Amniotic epithelial cell (primary cell): Measurements from ENCODE around the gene MFAP2.
"Not testable (repeated sequence)": the region's sequence is repeated elsewhere in the genome, so short reads cannot be mapped to it uniquely, and the experiment has no call there.

ENCODE experiments used
- DNase-seq: peaks from one replicate; pipeline ENCODE4 v3.0.0-alpha.2; 2010; ENCODE audit warnings: low read depth

The MFAP2 gene

GRCh38 chr1:16979475-16980327 lies 719 bp downstream of the MFAP2 start:
- no peak for DNase-seq

- peak; percentile 54 for DNase-seq
Observed at GRCh38 chr1:16978567-16979474, 1.6 kb downstream of the MFAP2 start.

- no peak for DNase-seq
Observed at GRCh38 chr1:16978139-16978538, 2.3 kb downstream of the MFAP2 start.

GRCh38 chr1:16977377-16977776 lies 3.0 kb downstream of the MFAP2 start:
- no peak for DNase-seq

- DNase-seq: no peak
Observed at GRCh38 chr1:16976966-16977365, 3.5 kb downstream of the MFAP2 start.

- no peak for DNase-seq
Observed at GRCh38 chr1:16975838-16976237, 4.6 kb downstream of the MFAP2 start.

- no peak for DNase-seq
Observed at GRCh38 chr1:16975211-16975610, 5.2 kb downstream of the MFAP2 start.

GRCh38 chr1:16973215-16973614 lies 7.2 kb downstream of the MFAP2 start:
- no peak for DNase-seq

GRCh38 chr1:16972189-16972895 lies 8.1 kb downstream of the MFAP2 start:
- no peak for DNase-seq

- DNase-seq: peak; percentile 54
Observed at GRCh38 chr1:16971341-16972188, 8.9 kb downstream of the MFAP2 start.

GRCh38 chr1:16970132-16970910 lies 10.1 kb downstream of the MFAP2 start:
- no peak for DNase-seq

- DNase-seq: no peak
Observed at GRCh38 chr1:16969651-16970050, 10.8 kb downstream of the MFAP2 start.

GRCh38 chr1:16969057-16969611 lies 11.3 kb downstream of the MFAP2 start:
- DNase-seq: no peak

- DNase-seq: no peak
Observed at GRCh38 chr1:16968372-16968771, 12.0 kb downstream of the MFAP2 start.

GRCh38 chr1:16967962-16968361 lies 12.5 kb downstream of the MFAP2 start:
- no peak for DNase-seq

GRCh38 chr1:16967095-16967575 lies 13.3 kb downstream of the MFAP2 start:
- DNase-seq: peak; percentile 82

GRCh38 chr1:16966282-16966681 lies 14.1 kb downstream of the MFAP2 start:
- DNase-seq: no peak

- DNase-seq: peak; percentile 40
Observed at GRCh38 chr1:16965486-16966067, 14.8 kb downstream of the MFAP2 start.

- not testable (repeated sequence) for DNase-seq
Observed at GRCh38 chr1:16964169-16964568, 16.3 kb downstream of the MFAP2 start.
